Measurements from ENCODE around the gene KHK. TPM values are rescaled to one million over a fixed set of nuclear protein-coding genes. Genes with fewer than 3 reads are reported as not detected.

Gene KHK
- total and polyA plus RNA-seq, 4 donors = 3.4 to 38.7 (median 5.6) TPM

- H3K4me3 ChIP-seq (ENCODE audit: low read length in 2 of 2) = no peak overlapping the region
- ATAC-seq (ENCODE audit: low FRiP score) (no peak), DNase-seq (no peak)
- H3K9me3 ChIP-seq (ENCODE audit: control insufficient read depth, low read length) = no peaks in the 10 kb centered on the region
- no peaks in the 10 kb centered on the region for H3K4me1 ChIP-seq (ENCODE audit: control insufficient read depth in 1 of 2, insufficient read depth in 2 of 2, low read length in 2 of 2)
- H3K36me3 ChIP-seq (ENCODE audit: control insufficient read depth in 1 of 2, insufficient read depth in 2 of 2, low read length in 1 of 2) = no peaks in the 10 kb centered on the region
- WGBS, 2 donors = 80 to 89% methylated on average over 1 of the region's 1 CpG
- H3K27ac ChIP-seq (ENCODE audit: low read depth in 1 of 2, low read length in 2 of 2) = no peak overlapping the region
- intact Hi-C loops (cut with DNase I) = no loop called here
- H3K27me3 ChIP-seq (ENCODE audit: control insufficient read depth in 1 of 2, insufficient read depth in 2 of 2, low read length in 1 of 2) = no peaks in the 10 kb centered on the region
These were observed 56.7 kb downstream of the KHK start for GRCh38 chr2:27143285-27143684.

GRCh38 chr2:27145682-27146081, 59.1 kb downstream of the KHK start:
- H3K27ac ChIP-seq (ENCODE audit: low read depth in 1 of 2, low read length in 2 of 2) = no peak overlapping the region
- H3K9me3 ChIP-seq (ENCODE audit: control insufficient read depth, low read length) = no peaks in the 10 kb centered on the region
- DNase-seq (no peak), ATAC-seq (ENCODE audit: low FRiP score) (no peak)
- intact Hi-C loops (cut with DNase I) = no loop called here
- no peaks in the 10 kb centered on the region for H3K36me3 ChIP-seq (ENCODE audit: control insufficient read depth in 1 of 2, insufficient read depth in 2 of 2, low read length in 1 of 2)
- no peaks in the 10 kb centered on the region for H3K27me3 ChIP-seq (ENCODE audit: control insufficient read depth in 1 of 2, insufficient read depth in 2 of 2, low read length in 1 of 2)
- no peak overlapping the region for H3K4me3 ChIP-seq (ENCODE audit: low read length in 2 of 2)
- WGBS, 2 donors = 80 to 84% methylated on average over 2 of the region's 2 CpGs
- no peaks in the 10 kb centered on the region for H3K4me1 ChIP-seq (ENCODE audit: control insufficient read depth in 1 of 2, insufficient read depth in 2 of 2, low read length in 2 of 2)

GRCh38 chr2:27147935-27148334, 61.4 kb downstream of the KHK start:
- no peak overlapping the region for H3K27ac ChIP-seq (ENCODE audit: low read depth in 1 of 2, low read length in 2 of 2)
- no peaks in the 10 kb centered on the region for H3K36me3 ChIP-seq (ENCODE audit: control insufficient read depth in 1 of 2, insufficient read depth in 2 of 2, low read length in 1 of 2)
- no peak overlapping the region for H3K4me3 ChIP-seq (ENCODE audit: low read length in 2 of 2)
- no peaks in the 10 kb centered on the region for H3K27me3 ChIP-seq (ENCODE audit: control insufficient read depth in 1 of 2, insufficient read depth in 2 of 2, low read length in 1 of 2)
- H3K4me1 ChIP-seq (ENCODE audit: control insufficient read depth in 1 of 2, insufficient read depth in 2 of 2, low read length in 2 of 2) = no peaks in the 10 kb centered on the region
- 91 to 92% methylated on average over 8 of the region's 8 CpGs for WGBS, 2 donors
- ATAC-seq (ENCODE audit: low FRiP score) = no peak
- H3K9me3 ChIP-seq (ENCODE audit: control insufficient read depth, low read length) = no peaks in the 10 kb centered on the region
- intact Hi-C loops (cut with DNase I) = no loop called here
- peak in 1 of 2 donors; percentile 23 for DNase-seq

- peak in 1 of 2 donors; percentile 74 for DNase-seq
- H3K36me3 ChIP-seq (ENCODE audit: control insufficient read depth in 1 of 2, insufficient read depth in 2 of 2, low read length in 1 of 2) = no peaks in the 10 kb centered on the region
- WGBS, 2 donors = 40 to 45% methylated on average over 12 of the region's 12 CpGs
- no peaks in the 10 kb centered on the region for H3K4me1 ChIP-seq (ENCODE audit: control insufficient read depth in 1 of 2, insufficient read depth in 2 of 2, low read length in 2 of 2)
- H3K4me3 ChIP-seq (ENCODE audit: low read length in 2 of 2) = no peak within 1 kb of the TSS
- H3K27me3 ChIP-seq (ENCODE audit: control insufficient read depth in 1 of 2, insufficient read depth in 2 of 2, low read length in 1 of 2) = no peaks in the 10 kb centered on the region
- H3K9me3 ChIP-seq (ENCODE audit: control insufficient read depth, low read length) = no peaks in the 10 kb centered on the region
- H3K27ac ChIP-seq (ENCODE audit: low read depth in 1 of 2, low read length in 2 of 2) = no peak within 1 kb of the TSS
- intact Hi-C loops (cut with DNase I) = no loop called here
- no peak for ATAC-seq (ENCODE audit: low FRiP score)
These were observed 62.3 kb downstream of the KHK start, which contains the start of gene TCF23 for GRCh38 chr2:27148801-27149439. TCF23 (plus strand) TSS chr2:27149004; CDS start chr2:27149134, 130 bp downstream.

- H3K9me3 ChIP-seq (ENCODE audit: control insufficient read depth, low read length) = no peaks in the 10 kb centered on the region
- ATAC-seq (ENCODE audit: low FRiP score) (peak; percentile 23), DNase-seq (peak in 1 of 2 donors; percentile 72)
- H3K36me3 ChIP-seq (ENCODE audit: control insufficient read depth in 1 of 2, insufficient read depth in 2 of 2, low read length in 1 of 2) = no peaks in the 10 kb centered on the region
- 92 to 94% methylated on average over 29 of the region's 29 CpGs for WGBS, 2 donors
- no peaks in the 10 kb centered on the region for H3K4me1 ChIP-seq (ENCODE audit: control insufficient read depth in 1 of 2, insufficient read depth in 2 of 2, low read length in 2 of 2)
- no peak overlapping the region for H3K27ac ChIP-seq (ENCODE audit: low read depth in 1 of 2, low read length in 2 of 2)
- no peaks in the 10 kb centered on the region for H3K27me3 ChIP-seq (ENCODE audit: control insufficient read depth in 1 of 2, insufficient read depth in 2 of 2, low read length in 1 of 2)
- intact Hi-C loops (cut with DNase I) = no loop called here
- H3K4me3 ChIP-seq (ENCODE audit: low read length in 2 of 2) = no peak overlapping the region
These were observed 63.2 kb downstream of the KHK start for GRCh38 chr2:27149570-27150405.

Other genes with a start within 250 kb of the KHK start
- not detected for gene DPYSL5, start 238.6 kb upstream of the KHK start, total RNA-seq
- not detected for gene DPYSL5, start 238.6 kb upstream of the KHK start, polyA plus RNA-seq
- gene MAPRE3, start 116.1 kb upstream of the KHK start, total RNA-seq = 10 to 100 TPM; 15.9 to 16.1 TPM
- 10 to 100 TPM in 1 of 2 donors, 1 to 10 TPM in 1; 7.9 to 26.7 TPM for gene MAPRE3, start 116.1 kb upstream of the KHK start, polyA plus RNA-seq
- 100 to 1,000 TPM in 1 of 2 donors, 10 to 100 TPM in 1; 96.4 to 106 TPM for gene TMEM214, start 53.8 kb upstream of the KHK start, total RNA-seq
- 10 to 100 TPM; 30.2 to 93.3 TPM for gene TMEM214, start 53.8 kb upstream of the KHK start, polyA plus RNA-seq
- gene AGBL5, start 35.1 kb upstream of the KHK start, total RNA-seq = 10 to 100 TPM; 14.3 to 15.0 TPM
- gene AGBL5, start 35.1 kb upstream of the KHK start, polyA plus RNA-seq = 10 to 100 TPM; 11.5 to 16.7 TPM
- gene OST4, start 15.1 kb upstream of the KHK start, total RNA-seq = 100 to 1,000 TPM; 219 to 260 TPM
- 100 to 1,000 TPM; 531 to 750 TPM for gene OST4, start 15.1 kb upstream of the KHK start, polyA plus RNA-seq
- gene EMILIN1, start 8.2 kb upstream of the KHK start, total RNA-seq = 100 to 1,000 TPM; 180 to 200 TPM
- gene EMILIN1, start 8.2 kb upstream of the KHK start, polyA plus RNA-seq = 100 to 1,000 TPM in 1 of 2 donors, 10 to 100 TPM in 1; 50.0 to 249 TPM
- gene CGREF1, start 32.4 kb downstream of the KHK start, total RNA-seq = 1 to 10 TPM; 8.1 to 8.6 TPM
- 1 to 10 TPM; 5.8 to 6.9 TPM for gene CGREF1, start 32.4 kb downstream of the KHK start, polyA plus RNA-seq
- under 1 TPM in 1 of 2 donors, not detected in 1; 0.90 TPM for gene ABHD1, start 37.0 kb downstream of the KHK start, total RNA-seq
- gene ABHD1, start 37.0 kb downstream of the KHK start, polyA plus RNA-seq = under 1 TPM in 1 of 2 donors, not detected in 1; 0.08 TPM
- gene PREB, start 47.9 kb downstream of the KHK start, total RNA-seq = 10 to 100 TPM; 42.1 to 48.1 TPM
- gene PREB, start 47.9 kb downstream of the KHK start, polyA plus RNA-seq = 10 to 100 TPM; 24.9 to 46.3 TPM
- not detected for gene PRR30, start 52.6 kb downstream of the KHK start, total RNA-seq
- gene PRR30, start 52.6 kb downstream of the KHK start, polyA plus RNA-seq = not detected
- gene TCF23, start 62.2 kb downstream of the KHK start, total RNA-seq = 1 to 10 TPM in 1 of 2 donors, under 1 TPM in 1; 0.39 to 1.1 TPM
- not detected for gene TCF23, start 62.2 kb downstream of the KHK start, polyA plus RNA-seq
- 10 to 100 TPM; 66.9 to 93.8 TPM for gene ATRAID, start 125.3 kb downstream of the KHK start, total RNA-seq
- gene ATRAID, start 125.3 kb downstream of the KHK start, polyA plus RNA-seq = 100 to 1,000 TPM; 144 to 176 TPM
- gene SLC5A6, start 125.5 kb downstream of the KHK start, total RNA-seq = 10 to 100 TPM; 17.9 to 21.3 TPM
- gene SLC5A6, start 125.5 kb downstream of the KHK start, polyA plus RNA-seq = 10 to 100 TPM; 16.4 to 24.7 TPM
- 10 to 100 TPM; 19.5 to 29.7 TPM for gene CAD, start 130.6 kb downstream of the KHK start, total RNA-seq
- gene CAD, start 130.6 kb downstream of the KHK start, polyA plus RNA-seq = 10 to 100 TPM in 1 of 2 donors, 1 to 10 TPM in 1; 6.9 to 16.9 TPM
- 1 to 10 TPM in 1 of 2 donors, under 1 TPM in 1; 0.78 to 1.8 TPM for gene SLC30A3, start 176.3 kb downstream of the KHK start, total RNA-seq
- gene SLC30A3, start 176.3 kb downstream of the KHK start, polyA plus RNA-seq = 10 to 100 TPM in 1 of 2 donors, 1 to 10 TPM in 1; 4.0 to 20.2 TPM
- gene DNAJC5G, start 188.7 kb downstream of the KHK start, total RNA-seq = not detected
- gene DNAJC5G, start 188.7 kb downstream of the KHK start, polyA plus RNA-seq = 1 to 10 TPM; 2.3 TPM
- under 1 TPM; 0.18 to 0.39 TPM for gene TRIM54, start 195.7 kb downstream of the KHK start, total RNA-seq
- 1 to 10 TPM; 1.4 to 5.0 TPM for gene TRIM54, start 195.7 kb downstream of the KHK start, polyA plus RNA-seq
- gene UCN, start 221.7 kb downstream of the KHK start, total RNA-seq = 1 to 10 TPM; 1.2 to 2.2 TPM
- 1 to 10 TPM in 1 of 2 donors, not detected in 1; 1.3 TPM for gene UCN, start 221.7 kb downstream of the KHK start, polyA plus RNA-seq
- 10 to 100 TPM; 49.9 to 68.7 TPM for gene MPV17, start 236.3 kb downstream of the KHK start, total RNA-seq
- 10 to 100 TPM; 47.5 to 80.6 TPM for gene MPV17, start 236.3 kb downstream of the KHK start, polyA plus RNA-seq